Kasumi-1 (cell line): Measurements from ENCODE around the gene CMBL.
"Not testable (repeated sequence)": the region's sequence is repeated elsewhere in the genome, so short reads cannot be mapped to it uniquely, and the experiment has no call there.

Experiments used
- DNase-seq, 2 experiments: peaks; one replicate each; lab custom pipeline; 2025; lab: John Stamatoyannopoulos, UW

Gene CMBL

DNA sequence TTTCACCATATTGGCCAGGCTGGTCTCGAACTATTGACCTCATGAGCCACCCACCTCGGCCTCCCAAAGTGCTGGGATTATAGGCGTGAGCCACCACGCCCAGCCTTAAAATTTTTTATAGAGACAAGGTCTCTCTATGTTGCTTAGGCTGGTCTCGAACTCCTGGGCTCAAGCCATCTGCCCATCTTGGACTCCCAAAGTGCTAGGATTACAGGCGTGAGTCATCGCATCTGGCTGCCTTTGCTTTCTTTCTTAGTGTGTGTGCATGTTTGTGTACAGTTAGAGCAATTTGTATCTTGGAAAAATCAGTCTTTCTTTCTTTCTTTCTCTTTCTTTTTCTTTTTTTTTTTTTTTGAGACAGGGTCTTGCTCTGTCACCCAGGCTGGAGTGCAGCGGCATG, 22.3 kb downstream of the CMBL start:
- DNase-seq = not testable (repeated sequence)

DNA sequence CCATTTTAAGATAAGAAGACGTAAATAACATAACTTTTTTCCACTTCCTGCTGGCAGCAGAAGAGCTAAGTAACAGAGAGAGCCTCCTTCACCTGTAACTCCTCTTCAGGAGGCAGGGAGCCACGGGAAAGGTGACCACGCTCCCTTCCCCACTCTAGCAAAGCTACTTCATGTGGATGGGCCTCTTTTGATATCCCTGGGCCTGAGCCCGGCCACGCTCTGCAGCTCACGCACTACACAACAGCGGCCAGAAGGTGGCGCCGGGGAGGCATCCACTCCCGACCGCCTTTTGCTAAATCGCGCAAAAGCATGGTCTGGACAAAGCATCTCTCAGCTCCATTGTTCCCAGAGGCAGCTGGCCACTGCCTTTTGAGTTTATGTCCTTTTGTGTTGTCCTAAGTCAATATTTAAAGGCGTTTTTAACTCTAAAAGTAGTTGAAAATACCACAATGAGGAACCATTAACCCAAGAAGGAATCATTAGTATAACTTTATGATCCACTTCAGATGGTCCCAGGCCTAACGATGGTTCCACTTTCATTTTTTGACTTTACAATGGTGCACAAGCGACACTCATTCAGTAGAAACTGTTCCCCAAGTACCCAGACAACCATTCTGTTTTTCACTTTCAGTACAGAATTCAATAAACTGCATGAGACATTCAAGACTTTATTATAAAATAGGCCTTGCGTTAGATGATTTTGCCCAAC, 23.6 kb downstream of the CMBL start:
- peak; percentile 73 to 78 for DNase-seq

DNA sequence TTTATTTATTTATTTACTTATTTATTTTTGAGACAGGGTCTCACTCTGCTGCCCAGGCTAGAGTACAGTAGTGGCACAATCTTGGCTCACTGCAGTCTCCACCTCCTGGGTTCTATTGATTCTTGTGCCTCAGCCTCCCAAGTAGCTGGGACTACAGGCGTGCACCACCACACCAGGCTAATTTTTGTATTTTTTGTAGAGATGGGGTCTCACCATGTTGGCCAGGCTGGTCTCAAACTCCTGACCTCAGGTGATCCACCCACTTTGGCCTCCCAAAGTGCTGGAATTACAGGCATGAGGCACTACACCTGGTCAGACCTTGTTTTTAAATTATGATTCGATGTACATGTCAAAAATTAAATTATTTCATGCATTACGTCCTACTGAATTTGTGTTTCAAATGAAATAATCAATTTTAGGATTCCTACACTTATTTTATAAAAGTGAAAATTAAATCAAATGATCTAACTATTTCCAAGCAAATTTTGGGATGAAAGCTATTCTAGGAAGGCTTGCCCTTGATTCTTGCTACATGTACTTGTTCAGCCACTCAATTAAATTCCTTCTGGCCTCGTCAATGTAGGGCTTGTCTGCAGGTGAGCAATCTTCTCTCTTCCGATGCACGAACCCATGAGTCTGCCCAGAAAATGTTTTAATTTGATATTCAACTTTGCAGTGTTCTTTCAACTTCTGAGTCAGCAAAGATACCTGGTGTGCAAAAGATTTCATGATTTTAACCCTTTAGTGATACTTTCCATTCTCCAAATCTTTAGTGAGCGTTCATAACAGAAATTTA, 27.6 kb downstream of the CMBL start:
- DNase-seq = no peak

DNA sequence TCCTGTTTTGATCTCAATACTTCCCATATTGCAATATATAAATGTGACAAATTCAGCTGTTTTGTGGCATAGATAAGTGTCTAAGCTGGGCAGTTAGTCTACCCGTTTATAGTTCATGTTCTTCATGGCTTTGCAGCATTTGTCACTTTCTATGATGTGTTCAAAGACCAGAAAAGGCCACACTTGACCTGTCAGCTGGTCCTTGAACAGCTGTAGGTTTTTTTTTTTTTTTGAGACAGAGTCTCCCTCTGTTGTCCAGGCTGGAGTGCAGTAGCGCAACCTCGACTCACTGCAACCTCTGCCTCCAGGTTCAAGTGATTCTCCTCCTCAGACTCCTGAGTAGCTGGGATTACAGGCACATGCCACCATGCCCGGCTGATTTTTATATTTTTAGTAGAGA, 28.4 kb downstream of the CMBL start:
- no peak for DNase-seq

DNA sequence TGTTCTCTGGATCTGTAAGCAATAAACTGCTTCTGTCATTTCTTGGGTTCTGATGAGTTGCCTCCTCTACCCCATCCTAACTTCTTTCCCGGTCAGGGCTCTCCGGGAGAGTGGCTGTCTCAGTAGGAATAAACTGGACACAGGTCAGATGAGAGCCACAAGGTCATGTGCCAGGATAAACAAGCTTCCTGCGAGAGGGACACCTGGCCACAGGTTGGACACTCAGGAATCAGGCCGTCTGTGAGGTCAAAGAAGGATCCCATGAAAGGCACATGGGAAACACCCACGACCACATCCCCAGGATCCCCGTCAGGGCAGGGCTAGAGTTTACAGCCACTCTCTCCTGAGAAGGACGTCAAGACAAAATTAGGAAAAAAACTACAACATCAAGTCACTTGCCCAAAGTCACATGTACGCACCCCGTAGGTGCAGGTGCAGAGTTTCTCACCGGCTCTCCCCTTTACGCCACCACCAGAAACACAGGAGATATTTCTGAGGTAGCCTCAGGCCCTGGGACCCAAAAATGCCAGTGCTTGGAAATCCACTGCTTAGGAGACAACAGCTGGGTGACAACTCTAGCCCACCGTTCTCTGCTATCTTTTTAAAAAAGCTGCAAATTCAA, 28.9 kb downstream of the CMBL start:
- no peak for DNase-seq

DNA sequence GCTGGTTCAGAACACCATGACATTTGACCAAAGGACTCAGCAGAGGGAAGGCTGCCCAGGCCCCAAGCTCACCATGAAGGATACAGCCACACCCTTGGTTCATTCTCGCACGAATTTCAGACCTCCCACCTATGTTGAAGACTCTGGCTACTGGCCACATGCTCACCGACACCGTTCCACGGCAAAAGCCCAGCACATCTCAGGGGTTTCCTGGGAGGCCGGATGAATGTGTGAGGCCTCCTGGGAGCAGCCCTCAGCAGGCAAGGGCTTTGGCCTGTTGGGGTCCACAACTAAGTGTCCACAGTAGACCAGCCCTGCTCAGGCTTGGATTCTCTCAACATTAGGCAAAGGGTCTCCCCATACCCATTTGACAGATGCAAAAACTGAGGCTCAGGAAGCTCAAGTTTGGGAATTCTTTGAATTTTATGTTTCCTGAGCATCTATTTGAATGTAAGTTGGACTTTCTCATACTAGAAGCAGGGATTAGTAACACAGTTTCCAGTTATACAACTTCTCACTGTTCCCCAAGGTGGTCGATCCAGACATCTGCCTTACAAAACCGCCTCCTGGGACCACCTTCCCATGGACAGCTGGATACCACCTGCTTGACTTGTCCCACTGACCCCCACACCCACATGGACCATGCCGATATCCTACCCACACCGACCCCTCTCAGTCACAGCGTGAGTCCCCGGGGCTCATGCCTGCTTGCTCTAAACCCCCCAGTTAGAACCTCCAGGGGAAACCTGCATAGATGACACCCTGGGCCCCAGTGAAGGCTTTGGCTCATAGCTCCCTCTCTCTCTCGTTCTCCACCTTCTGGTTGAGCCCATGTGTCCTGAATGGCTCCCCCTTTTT, 29.7 kb downstream of the CMBL start:
- DNase-seq = no peak

DNA sequence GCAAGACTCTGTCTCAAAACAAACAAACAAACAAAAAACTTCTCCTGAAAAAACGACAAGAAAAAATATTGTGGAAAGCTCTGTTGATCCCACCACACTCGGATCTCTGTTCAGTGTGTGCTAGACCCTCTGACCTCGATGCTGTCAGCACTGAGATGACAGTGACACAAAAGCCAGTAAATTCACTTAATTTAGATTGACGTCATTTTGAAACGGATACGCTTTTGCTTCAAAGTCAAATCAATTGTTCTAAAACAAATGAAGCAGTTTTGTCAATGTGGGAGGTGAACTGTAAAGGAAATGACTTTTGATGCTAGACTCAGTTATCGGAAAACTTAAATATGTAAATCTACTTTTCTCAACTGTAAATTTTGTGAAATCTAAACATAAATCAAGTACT, 31.0 kb downstream of the CMBL start:
- DNase-seq = no peak

DNA sequence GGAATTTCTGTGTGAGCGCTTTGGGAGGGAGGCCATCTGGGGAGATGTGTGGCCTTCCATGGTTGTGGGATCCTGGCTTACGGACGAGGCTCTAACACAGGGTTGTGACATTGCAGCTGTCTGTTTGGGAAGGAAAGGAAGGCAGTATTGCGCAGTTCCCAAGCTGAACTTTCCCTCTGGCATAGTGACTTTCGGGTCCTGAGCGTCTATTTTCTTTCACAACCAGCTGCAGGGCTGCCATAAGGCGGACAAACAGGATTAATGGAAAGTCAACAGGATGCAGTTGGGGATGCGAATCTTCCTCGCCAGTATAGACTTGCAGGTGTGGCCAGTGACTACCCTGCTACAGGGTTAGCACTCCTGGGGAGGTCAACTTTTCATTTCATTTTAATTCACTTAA, 31.7 kb downstream of the CMBL start:
- no peak for DNase-seq

DNA sequence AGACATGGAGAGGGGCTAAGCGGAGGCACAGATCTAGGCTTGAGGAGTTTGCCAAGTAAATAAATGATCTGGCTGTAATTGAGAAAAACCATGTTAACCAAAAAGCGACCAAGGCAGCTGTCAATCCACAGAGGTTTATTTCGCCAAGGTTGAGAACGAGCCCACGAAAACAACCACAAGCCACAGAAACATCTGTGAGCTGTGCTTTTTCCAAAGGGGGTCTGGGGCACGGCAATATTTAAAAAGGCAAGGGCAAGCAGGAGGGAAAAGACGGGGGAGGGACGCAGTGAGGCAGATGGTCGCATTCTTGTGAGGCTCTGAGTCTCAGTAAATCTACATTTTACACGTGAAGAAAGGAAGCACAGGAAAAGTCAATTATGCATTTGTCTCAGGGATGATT, 32.2 kb downstream of the CMBL start:
- DNase-seq = no peak

DNA sequence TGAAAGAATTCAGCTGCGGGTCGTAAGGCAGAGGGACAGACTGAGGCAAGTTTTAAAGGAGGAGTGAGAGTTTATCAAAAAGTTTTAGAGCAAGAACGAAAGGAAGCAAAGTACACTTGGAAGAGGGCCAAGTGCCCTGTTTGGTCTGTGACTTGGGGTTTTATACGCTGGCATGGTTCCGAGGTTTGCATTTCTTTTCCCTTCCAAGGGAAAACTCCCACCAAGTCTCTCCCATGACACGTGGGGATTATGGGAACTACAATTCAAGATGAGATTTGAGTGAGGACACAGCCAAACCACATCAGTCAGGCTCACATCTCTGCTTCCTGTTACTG, 34.9 kb downstream of the CMBL start:
- not testable (repeated sequence) for DNase-seq

DNA sequence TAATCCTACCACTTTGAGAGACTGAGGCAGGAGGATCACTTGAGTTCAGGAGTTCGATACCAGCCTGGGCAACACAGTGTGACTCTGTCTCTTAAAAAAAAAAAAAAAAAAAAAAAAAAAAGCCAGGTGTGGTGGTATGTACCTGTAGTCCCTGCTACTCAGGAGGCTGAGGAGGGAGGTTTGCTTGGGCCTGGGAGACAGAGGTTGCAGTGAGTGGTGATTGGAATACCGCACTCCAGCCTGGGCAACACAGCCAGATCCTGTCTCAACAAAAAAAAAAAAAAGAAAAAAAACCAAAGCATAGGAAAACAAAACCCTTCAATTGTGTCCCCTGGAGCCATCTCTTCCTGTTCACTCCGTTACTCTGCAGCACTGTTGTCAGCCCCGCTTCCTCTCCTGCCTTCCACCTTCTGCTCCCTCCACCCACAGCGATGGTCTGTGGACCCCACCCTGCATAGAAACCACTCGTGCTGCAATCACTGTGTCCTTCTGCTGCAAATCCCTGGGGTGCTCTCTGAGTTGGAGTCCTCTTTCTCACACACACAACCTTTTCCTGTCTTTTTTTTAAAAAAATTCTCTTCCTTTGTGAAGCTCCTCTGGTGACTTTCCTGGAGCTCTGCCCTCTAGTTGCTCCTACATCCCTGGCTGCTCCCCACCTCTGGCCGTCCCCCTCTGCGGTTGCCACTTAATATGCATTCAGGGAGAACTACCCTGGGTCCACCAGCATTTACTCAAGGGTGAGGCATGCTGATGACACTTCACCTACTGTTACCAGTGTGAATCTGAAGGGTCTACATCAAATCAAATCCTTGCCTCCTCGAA, 35.4 kb downstream of the CMBL start:
- DNase-seq = no peak

DNA sequence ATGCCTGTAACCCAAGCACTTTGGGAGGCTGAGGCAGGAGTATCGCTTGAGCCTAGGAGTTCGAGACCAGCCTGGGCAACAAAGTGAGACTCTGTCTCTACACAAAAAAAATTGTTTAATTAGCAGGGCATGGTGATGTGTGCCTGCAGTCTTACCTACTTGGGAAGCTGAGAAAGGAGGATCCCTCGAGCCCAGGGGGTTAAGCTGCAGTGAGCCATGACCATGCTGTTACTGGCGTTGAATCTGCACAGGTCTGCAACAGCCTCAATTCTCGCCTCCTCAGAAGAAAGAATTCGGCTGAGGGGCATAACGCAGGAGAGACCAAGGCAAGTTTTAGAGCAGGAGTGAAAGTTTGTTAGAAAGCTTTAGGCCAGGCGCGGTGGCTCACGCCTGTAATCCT, 39.6 kb downstream of the CMBL start:
- DNase-seq = no peak

DNA sequence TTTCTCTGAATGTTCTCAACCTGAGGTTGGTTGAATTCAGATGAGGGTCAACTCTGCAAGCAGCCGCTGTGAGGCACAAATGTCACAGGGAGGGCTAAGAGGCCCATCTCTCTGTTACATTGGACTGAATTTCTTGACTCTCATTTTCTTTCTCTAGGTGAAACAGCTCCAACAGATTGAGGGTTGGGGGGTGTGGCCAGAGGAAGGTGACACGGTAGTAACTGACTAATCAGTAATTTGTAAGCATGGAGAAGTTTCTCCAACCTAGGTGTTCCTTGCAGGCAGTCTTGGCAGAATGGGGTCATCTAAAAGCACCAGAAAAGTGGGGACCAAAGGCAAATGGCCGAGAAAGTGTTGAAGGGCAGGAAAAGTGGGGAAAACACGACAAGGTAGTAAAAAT, 40.9 kb downstream of the CMBL start:
- DNase-seq = no peak

DNA sequence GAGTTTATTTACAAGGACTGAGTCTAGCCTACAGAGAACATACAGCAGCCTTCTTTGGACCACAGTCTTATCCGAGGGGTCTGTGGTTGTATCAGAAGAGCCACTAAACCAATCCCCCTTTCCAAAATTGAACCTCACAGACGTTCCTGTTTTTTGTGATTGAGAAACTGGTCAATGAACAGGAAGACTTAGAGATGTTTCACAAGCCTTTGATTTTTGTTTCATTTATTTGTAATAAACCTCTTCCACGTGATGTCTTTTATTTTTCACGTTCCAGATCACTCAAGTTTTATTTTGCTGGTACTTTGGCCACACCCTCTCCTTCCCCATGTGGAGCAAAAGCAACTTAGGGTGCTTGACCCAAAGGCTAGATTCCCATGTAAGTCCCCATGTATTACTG, 41.6 kb downstream of the CMBL start:
- no peak for DNase-seq

DNA sequence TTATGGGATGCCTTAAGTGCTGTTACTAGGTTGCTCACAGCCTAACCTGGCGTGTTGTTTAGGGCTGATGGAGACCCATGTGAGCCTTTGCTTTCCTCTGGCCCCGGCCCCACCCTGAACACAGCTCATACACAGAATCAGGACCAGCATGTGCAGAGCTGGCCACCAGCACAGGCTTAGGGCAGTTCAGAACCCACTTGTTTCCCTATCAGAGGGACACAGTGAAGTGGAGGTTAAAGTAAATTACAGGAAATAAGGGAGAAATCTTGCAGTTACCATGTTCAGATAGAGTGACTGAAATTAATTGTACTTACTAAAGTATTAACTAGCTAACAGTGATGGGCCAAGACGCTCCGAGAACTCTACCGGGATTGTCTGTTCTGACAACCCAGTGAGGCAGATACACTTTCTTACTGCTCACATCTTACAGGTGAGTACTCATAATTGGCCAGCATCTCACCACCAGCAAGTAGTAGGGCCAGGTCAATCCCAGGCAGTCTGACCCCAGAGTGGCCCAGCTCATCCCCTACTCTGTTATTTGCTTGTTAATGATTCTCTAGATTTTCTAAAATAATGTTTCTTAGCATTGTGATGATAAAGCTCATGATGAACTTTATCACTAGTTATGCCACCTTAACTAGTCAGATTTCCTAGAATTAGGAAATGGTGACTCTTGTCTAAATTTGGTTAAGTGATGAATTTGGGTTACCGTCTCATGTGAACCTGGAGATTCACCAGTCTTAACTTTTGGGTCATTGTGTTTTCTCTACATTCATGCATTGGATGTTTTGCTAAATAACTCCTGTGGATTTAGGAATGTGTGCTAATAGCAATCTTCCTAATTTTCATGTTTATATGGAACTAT, 42.2 kb downstream of the CMBL start:
- no peak for DNase-seq

DNA sequence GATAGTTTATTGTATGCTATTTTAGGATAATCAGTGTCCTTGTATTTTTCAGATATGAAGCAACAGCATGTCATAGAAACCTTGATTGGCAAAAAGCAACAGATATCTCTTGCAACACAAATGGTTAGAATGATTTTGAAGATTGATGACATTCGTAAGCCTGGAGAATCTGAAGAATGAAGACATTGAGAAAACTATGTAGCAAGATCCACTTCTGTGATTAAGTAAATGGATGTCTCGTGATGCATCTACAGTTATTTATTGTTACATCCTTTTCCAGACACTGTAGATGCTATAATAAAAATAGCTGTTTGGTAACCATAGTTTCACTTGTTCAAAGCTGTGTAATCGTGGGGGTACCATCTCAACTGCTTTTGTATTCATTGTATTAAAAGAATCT, 43.1 kb downstream of the CMBL start:
- DNase-seq = no peak

DNA sequence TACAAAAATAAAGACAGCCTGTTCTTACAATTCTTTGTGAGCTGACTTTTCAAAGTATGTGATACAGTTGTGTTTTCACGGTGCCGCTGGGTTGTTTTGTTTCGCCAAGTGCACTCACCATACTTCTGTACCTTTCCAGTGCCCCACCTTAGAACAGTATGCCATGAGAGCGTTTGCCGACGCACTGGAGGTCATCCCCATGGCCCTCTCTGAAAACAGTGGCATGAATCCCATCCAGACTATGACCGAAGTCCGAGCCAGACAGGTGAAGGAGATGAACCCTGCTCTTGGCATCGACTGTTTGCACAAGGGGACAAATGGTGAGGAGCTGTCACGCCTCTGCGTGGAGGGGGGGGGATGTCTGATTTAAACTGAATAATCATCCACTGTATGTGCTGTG, 44.7 kb downstream of the CMBL start:
- DNase-seq = no peak

DNA sequence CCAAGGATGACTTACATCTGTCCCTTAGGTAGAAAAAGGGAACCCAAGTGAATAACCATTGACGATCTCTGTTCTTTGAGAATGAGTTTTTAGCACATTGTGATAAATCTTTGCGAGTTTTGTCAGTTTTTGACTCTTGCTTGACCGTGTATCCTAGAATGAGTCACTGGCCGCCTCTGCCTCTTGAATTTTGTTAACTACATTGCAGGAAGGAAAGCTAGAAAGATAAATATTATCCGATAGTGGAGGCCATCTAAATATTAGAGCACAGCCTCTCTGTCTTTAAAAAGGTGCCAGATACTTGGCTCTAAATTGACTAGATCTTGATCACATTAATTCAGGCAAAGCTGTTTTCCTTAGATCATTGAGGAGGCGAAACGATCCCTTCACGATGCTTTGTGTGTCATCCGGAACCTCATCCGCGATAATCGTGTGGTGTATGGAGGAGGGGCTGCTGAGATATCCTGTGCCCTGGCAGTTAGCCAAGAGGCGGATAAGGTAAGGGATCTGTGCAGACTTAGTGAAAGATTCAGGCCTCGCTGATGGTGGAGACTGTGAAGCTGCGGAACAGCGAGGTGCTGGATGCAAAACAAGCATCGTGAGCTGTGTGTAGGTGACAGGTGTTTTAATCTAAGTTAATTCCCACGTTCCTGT, 45.5 kb downstream of the CMBL start:
- DNase-seq = no peak

DNA sequence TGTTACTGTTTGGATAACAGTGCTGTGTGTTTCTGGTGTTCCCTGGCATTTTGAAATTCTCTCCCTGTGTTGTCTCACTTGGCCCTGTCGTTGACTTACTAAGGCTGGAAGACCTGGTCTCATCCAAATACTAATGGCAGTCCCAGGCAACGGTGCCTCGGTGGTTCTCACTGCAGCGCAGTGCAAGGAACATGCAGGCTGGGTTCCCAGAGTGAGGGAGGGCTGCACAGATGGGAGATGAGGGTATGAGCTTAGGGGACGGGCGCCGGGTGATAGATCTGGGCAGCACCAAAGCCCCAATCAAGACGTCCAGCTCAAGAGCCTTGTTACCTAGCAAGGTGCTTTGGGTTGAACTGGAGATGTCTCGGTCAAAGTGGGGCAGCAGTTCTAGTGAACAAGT, 46.6 kb downstream of the CMBL start:
- DNase-seq = no peak

DNA sequence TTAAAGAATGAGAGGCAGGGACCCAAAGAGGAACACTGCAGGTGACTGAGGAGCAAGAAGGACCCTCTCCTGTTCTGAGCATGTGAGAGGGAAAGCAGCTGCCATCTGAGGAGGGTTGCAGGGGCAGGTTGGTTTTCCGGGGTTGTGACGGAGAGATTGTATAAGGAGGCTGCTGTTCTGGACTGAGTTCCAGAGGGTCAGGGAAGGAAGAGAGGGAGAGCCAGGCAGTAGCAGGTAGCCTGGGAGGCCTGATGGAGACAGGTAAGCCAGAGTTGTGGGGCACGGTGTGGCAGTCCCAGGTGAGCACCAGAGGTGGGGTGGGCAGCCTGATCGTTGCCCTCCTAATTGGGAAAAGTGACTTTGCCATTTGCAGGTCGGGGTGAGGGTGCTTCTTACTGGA, 47.8 kb downstream of the CMBL start:
- DNase-seq = no peak
